Measurements from ENCODE around the gene LRRIQ4. TPM values are rescaled to one million over a fixed set of nuclear protein-coding genes. Genes with fewer than 3 reads are reported as not detected.

The LRRIQ4 gene
- total RNA-seq, 4 donors from 2014 or later, result not detected

GRCh38 chr3:169780742-169781141, 31.9 kb upstream of the LRRIQ4 start:
- H3K36me3 ChIP-seq, result peaks cover 0 to 94% (median 13%) of the 10 kb centered on the region in 3 donors
- TF ChIP-seq CTCF (IDR thresholded peaks at IDR 0.05) (no peak), POLR2A (IDR thresholded peaks at IDR 0.05) (no peak), EP300 (IDR thresholded peaks at IDR 0.05) (no peak)
- 52 to 62% methylated on average over 2 of the region's 2 CpGs for WGBS, 2 donors

GRCh38 chr3:169781209-169781855, 31.3 kb upstream of the LRRIQ4 start:
- H3K4me3 ChIP-seq, result no peak overlapping the region
- peaks cover 0 to 95% (median 13%) of the 10 kb centered on the region in 3 donors for H3K36me3 ChIP-seq
- DNase-seq (ENCODE audit: low spot score in 2 of 2), result no peak
- TF ChIP-seq EP300 (IDR thresholded peaks at IDR 0.05), result no peak
- no peak for TF ChIP-seq CTCF (IDR thresholded peaks at IDR 0.05)
- TF ChIP-seq POLR2A (IDR thresholded peaks at IDR 0.05), result no peak
- WGBS, 2 donors, result 84 to 90% methylated on average over 4 of the region's 4 CpGs
- H3K27me3 ChIP-seq, result no peaks in the 10 kb centered on the region
- peaks cover 0 to 12% (median 0%) of the 10 kb centered on the region in 4 donors for H3K4me1 ChIP-seq
- no peak overlapping the region for H3K27ac ChIP-seq
- no peaks in the 10 kb centered on the region for H3K9me3 ChIP-seq

More at GRCh38 chr3:169780742-169781141, 31.9 kb upstream of the LRRIQ4 start:
- DNase-seq (ENCODE audit: low spot score in 2 of 2), result no peak
- H3K27ac ChIP-seq, result no peak overlapping the region
- no peaks in the 10 kb centered on the region for H3K9me3 ChIP-seq
- H3K27me3 ChIP-seq, result no peaks in the 10 kb centered on the region
- peaks cover 0 to 18% (median 3%) of the 10 kb centered on the region in 4 donors for H3K4me1 ChIP-seq
- no peak overlapping the region for H3K4me3 ChIP-seq

GRCh38 chr3:169787120-169787519, 25.6 kb upstream of the LRRIQ4 start:
- peaks cover 0 to 94% (median 8%) of the 10 kb centered on the region in 3 donors for H3K36me3 ChIP-seq
- H3K4me3 ChIP-seq, result no peak overlapping the region
- no peaks in the 10 kb centered on the region for H3K27me3 ChIP-seq
- H3K9me3 ChIP-seq, result no peaks in the 10 kb centered on the region
- no peaks in the 10 kb centered on the region for H3K4me1 ChIP-seq
- 96 to 99% methylated on average over 4 of the region's 4 CpGs for WGBS, 2 donors
- no peak overlapping the region for H3K27ac ChIP-seq
- no peak for TF ChIP-seq CTCF (IDR thresholded peaks at IDR 0.05)
- DNase-seq (ENCODE audit: low spot score in 2 of 2), result no peak

- no peaks in the 10 kb centered on the region for H3K9me3 ChIP-seq
- DNase-seq (ENCODE audit: low spot score in 2 of 2), result no peak
- H3K27ac ChIP-seq, result no peak overlapping the region
- no peaks in the 10 kb centered on the region for H3K4me1 ChIP-seq
- H3K27me3 ChIP-seq, result no peaks in the 10 kb centered on the region
- 73 to 89% methylated on average over 1 of the region's 1 CpG for WGBS, 2 donors
- TF ChIP-seq POLR2A (IDR thresholded peaks at IDR 0.05) (no peak), EP300 (IDR thresholded peaks at IDR 0.05) (no peak), CTCF (IDR thresholded peaks at IDR 0.05) (no peak)
- no peak overlapping the region for H3K4me3 ChIP-seq
- peaks cover 0 to 94% (median 8%) of the 10 kb centered on the region in 3 donors for H3K36me3 ChIP-seq
Observed at GRCh38 chr3:169787791-169788190, 24.9 kb upstream of the LRRIQ4 start.

- no peaks in the 10 kb centered on the region for H3K9me3 ChIP-seq
- no peak for DNase-seq (ENCODE audit: low spot score in 2 of 2)
- H3K27ac ChIP-seq, result no peak overlapping the region
- H3K4me1 ChIP-seq, result no peaks in the 10 kb centered on the region
- H3K27me3 ChIP-seq, result no peaks in the 10 kb centered on the region
- H3K4me3 ChIP-seq, result no peak overlapping the region
- TF ChIP-seq EP300 (IDR thresholded peaks at IDR 0.05) (no peak), POLR2A (IDR thresholded peaks at IDR 0.05) (no peak), CTCF (IDR thresholded peaks at IDR 0.05) (no peak)
- peaks cover 0 to 81% (median 4%) of the 10 kb centered on the region in 3 donors for H3K36me3 ChIP-seq
Observed at GRCh38 chr3:169790219-169790618, 22.5 kb upstream of the LRRIQ4 start.

Measured in tibial nerve (tissue), 4 donors.